Measurements from ENCODE around the gene RNF19B. TPM values are rescaled to one million over a fixed set of nuclear protein-coding genes. Genes with fewer than 3 reads are reported as not detected.

Gene RNF19B
- total RNA-seq, 1 donor from 2014 or later: 18.7 TPM

- DNase-seq: no peak
- H3K4me1 Mint-ChIP-seq (ENCODE audit: low read depth, unreplicated experiment): peaks cover 2% of the 10 kb centered on the region
- TF ChIP-seq CTCF (IDR thresholded peaks at IDR 0.05; ENCODE audit: partially characterized antibody, unreplicated experiment): no peak
- no peak overlapping the region for H3K4me3 Mint-ChIP-seq (ENCODE audit: unreplicated experiment)
- H3K9me3 Mint-ChIP-seq (ENCODE audit: unreplicated experiment): peaks cover 2% of the 10 kb centered on the region
- no peak overlapping the region for H3K27ac Mint-ChIP-seq (ENCODE audit: unreplicated experiment)
- no peaks in the 10 kb centered on the region for H3K36me3 Mint-ChIP-seq (ENCODE audit: unreplicated experiment)
- H3K27me3 Mint-ChIP-seq (ENCODE audit: unreplicated experiment): peaks cover 9% of the 10 kb centered on the region
Measured at GRCh38 chr1:32919811-32920733, 44.5 kb downstream of the RNF19B start.

GRCh38 chr1:32918179-32918578 lies 46.4 kb downstream of the RNF19B start:
- peaks cover 4% of the 10 kb centered on the region for H3K36me3 Mint-ChIP-seq (ENCODE audit: unreplicated experiment)

GRCh38 chr1:32917521-32917920 lies 47.1 kb downstream of the RNF19B start:
- H3K4me1 Mint-ChIP-seq (ENCODE audit: low read depth, unreplicated experiment): no peaks in the 10 kb centered on the region
- no peaks in the 10 kb centered on the region for H3K9me3 Mint-ChIP-seq (ENCODE audit: unreplicated experiment)
- no peak for TF ChIP-seq CTCF (IDR thresholded peaks at IDR 0.05; ENCODE audit: partially characterized antibody, unreplicated experiment)
- H3K36me3 Mint-ChIP-seq (ENCODE audit: unreplicated experiment): peaks cover 4% of the 10 kb centered on the region
- H3K27ac Mint-ChIP-seq (ENCODE audit: unreplicated experiment): no peak overlapping the region
- H3K4me3 Mint-ChIP-seq (ENCODE audit: unreplicated experiment): no peak overlapping the region
- peaks cover 2% of the 10 kb centered on the region for H3K27me3 Mint-ChIP-seq (ENCODE audit: unreplicated experiment)
- no peak for DNase-seq

More at GRCh38 chr1:32918179-32918578, 46.4 kb downstream of the RNF19B start:
- Mint-ChIP-seq H3K4me3 (ENCODE audit: unreplicated experiment) (no peak overlapping the region), H3K27ac (ENCODE audit: unreplicated experiment) (no peak overlapping the region), H3K9me3 (ENCODE audit: unreplicated experiment) (no peaks in the 10 kb centered on the region), H3K27me3 (ENCODE audit: unreplicated experiment) (peaks cover 5% of the 10 kb centered on the region), H3K4me1 (ENCODE audit: low read depth, unreplicated experiment) (no peaks in the 10 kb centered on the region)
- DNase-seq: no peak
- no peak for TF ChIP-seq CTCF (IDR thresholded peaks at IDR 0.05; ENCODE audit: partially characterized antibody, unreplicated experiment)

GRCh38 chr1:32915766-32916706 lies 48.6 kb downstream of the RNF19B start:
- no peaks in the 10 kb centered on the region for H3K4me1 Mint-ChIP-seq (ENCODE audit: low read depth, unreplicated experiment)
- DNase-seq: no peak
- TF ChIP-seq CTCF (IDR thresholded peaks at IDR 0.05; ENCODE audit: partially characterized antibody, unreplicated experiment): no peak
- no peaks in the 10 kb centered on the region for H3K9me3 Mint-ChIP-seq (ENCODE audit: unreplicated experiment)
- no peak overlapping the region for H3K27ac Mint-ChIP-seq (ENCODE audit: unreplicated experiment)
- H3K36me3 Mint-ChIP-seq (ENCODE audit: unreplicated experiment): peaks cover 4% of the 10 kb centered on the region
- peaks cover 2% of the 10 kb centered on the region for H3K27me3 Mint-ChIP-seq (ENCODE audit: unreplicated experiment)
- H3K4me3 Mint-ChIP-seq (ENCODE audit: unreplicated experiment): no peak overlapping the region

Data from glutamatergic neuron (in vitro differentiated cells).